ENCODE data around the gene RNF32. TPM values are rescaled to one million over a fixed set of nuclear protein-coding genes. Genes with fewer than 3 reads are reported as not detected.

The RNF32 gene
- 0.30 and 0.53 TPM in 2 replicates for total RNA-seq (2014; rRNA removed; shearing (Covaris generic))

GRCh38 chr7:156640257-156640948, at the start of gene RNF32:
Gene RNF32 (plus strand): TSS chr7:156640774. CDS start chr7:156643878, 3,104 bp downstream.

